Ramos (cell line): ENCODE measurements around the gene NINJ1.
"Not testable (repeated sequence)": the region's sequence is repeated elsewhere in the genome, so short reads cannot be mapped to it uniquely, and the experiment has no call there.

Experiments
- in situ Hi-C: fragments of 300-500 bp; cut with MboI; formaldehyde crosslinking; loops from one replicate; pipeline ENCODE4 v1.14.3; 2022; ENCODE audit warnings: low sequenced_read_pairs; ENCODE audit not compliant: unreplicated experiment

The NINJ1 gene

GRCh38 chr9:93164085-93164484, 30.0 kb upstream of the NINJ1 start:
- in situ Hi-C loops, result loop anchor here (5.0 to 25.0 kb wide), 4 partner anchors 138 to 798 kb away; partner anchors contain the start of gene BARX1

GRCh38 chr9:93161786-93162562, 27.9 kb upstream of the NINJ1 start:
- in situ Hi-C loops, result loop anchor here (5.0 to 25.0 kb wide), 4 partner anchors 140 to 800 kb away; partner anchors contain the start of gene BARX1

- in situ Hi-C loops, result loop anchor here (5.0 to 25.0 kb wide), 4 partner anchors 142 to 802 kb away; partner anchors contain the start of gene BARX1
Observed at GRCh38 chr9:93159601-93160471, 25.8 kb upstream of the NINJ1 start.

GRCh38 chr9:93156475-93157008, 22.5 kb upstream of the NINJ1 start:
- in situ Hi-C loops, result loop anchor here (25.0 kb wide), 2 partner anchors 406 to 806 kb away; partner anchors contain the start of gene BARX1

GRCh38 chr9:93155716-93156474, 21.8 kb upstream of the NINJ1 start:
- in situ Hi-C loops, result loop anchor here (25.0 kb wide), 2 partner anchors 406 to 806 kb away; partner anchors contain the start of gene BARX1

GRCh38 chr9:93154293-93154903, 20.3 kb upstream of the NINJ1 start:
- in situ Hi-C loops, result loop anchor here (25.0 kb wide), 2 partner anchors 408 to 808 kb away; partner anchors contain the start of gene BARX1

- in situ Hi-C loops, result loop anchor here (25.0 kb wide), 2 partner anchors 411 to 811 kb away; partner anchors contain the start of gene BARX1
Observed at GRCh38 chr9:93151097-93151784, 17.2 kb upstream of the NINJ1 start.

- in situ Hi-C loops, result no loop called here
Observed at GRCh38 chr9:93149361-93149760, 15.3 kb upstream of the NINJ1 start.

- in situ Hi-C loops, result no loop called here
Observed at GRCh38 chr9:93148721-93149120, 14.7 kb upstream of the NINJ1 start.

- in situ Hi-C loops, result no loop called here
Observed at GRCh38 chr9:93147632-93148031, 13.6 kb upstream of the NINJ1 start.

GRCh38 chr9:93146696-93147095, 12.6 kb upstream of the NINJ1 start:
- in situ Hi-C loops, result not testable (repeated sequence)

GRCh38 chr9:93143830-93144530, 9.9 kb upstream of the NINJ1 start:
- in situ Hi-C loops, result no loop called here

GRCh38 chr9:93141771-93142483, 7.9 kb upstream of the NINJ1 start:
- in situ Hi-C loops, result no loop called here

GRCh38 chr9:93139365-93140182, 5.5 kb upstream of the NINJ1 start:
- in situ Hi-C loops, result no loop called here

GRCh38 chr9:93138171-93138764, 4.2 kb upstream of the NINJ1 start:
- in situ Hi-C loops, result no loop called here

GRCh38 chr9:93137362-93137761, 3.3 kb upstream of the NINJ1 start:
- in situ Hi-C loops, result no loop called here
